ENCODE data around the gene NOX3.
A peak's percentile ranks its signal among the peaks of the same experiment; 100 is the strongest.
"Not testable (repeated sequence)": the region's sequence is repeated elsewhere in the genome, so short reads cannot be mapped to it uniquely, and the experiment has no call there.

NOX3 gene, protein sequence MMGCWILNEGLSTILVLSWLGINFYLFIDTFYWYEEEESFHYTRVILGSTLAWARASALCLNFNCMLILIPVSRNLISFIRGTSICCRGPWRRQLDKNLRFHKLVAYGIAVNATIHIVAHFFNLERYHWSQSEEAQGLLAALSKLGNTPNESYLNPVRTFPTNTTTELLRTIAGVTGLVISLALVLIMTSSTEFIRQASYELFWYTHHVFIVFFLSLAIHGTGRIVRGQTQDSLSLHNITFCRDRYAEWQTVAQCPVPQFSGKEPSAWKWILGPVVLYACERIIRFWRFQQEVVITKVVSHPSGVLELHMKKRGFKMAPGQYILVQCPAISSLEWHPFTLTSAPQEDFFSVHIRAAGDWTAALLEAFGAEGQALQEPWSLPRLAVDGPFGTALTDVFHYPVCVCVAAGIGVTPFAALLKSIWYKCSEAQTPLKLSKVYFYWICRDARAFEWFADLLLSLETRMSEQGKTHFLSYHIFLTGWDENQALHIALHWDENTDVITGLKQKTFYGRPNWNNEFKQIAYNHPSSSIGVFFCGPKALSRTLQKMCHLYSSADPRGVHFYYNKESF

DNA sequence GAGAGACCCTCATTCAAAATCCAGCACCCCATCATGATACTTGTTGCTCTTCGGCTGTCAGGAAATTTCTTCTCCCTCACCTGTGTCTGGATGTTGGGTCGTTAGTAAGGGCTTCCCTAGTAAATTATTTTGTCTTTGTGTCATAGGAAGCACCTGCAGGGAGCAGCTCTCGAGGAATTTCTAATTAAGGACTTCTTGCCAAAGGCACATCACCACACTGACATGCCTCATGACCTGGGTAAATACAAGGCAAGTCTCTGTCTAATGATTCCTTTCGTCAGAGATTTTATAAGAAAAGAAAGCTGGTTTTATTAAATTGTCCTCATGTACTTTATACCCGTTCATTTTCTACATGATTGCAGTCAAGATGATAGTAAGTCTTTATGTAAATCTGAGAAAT, at the start of gene NOX3:
TSS of gene NOX3 (minus strand) at position 74 of the 400 bp plus-strand sequence. CDS start at position 35, 39 bp downstream.
- DNase-seq: no peak

DNA sequence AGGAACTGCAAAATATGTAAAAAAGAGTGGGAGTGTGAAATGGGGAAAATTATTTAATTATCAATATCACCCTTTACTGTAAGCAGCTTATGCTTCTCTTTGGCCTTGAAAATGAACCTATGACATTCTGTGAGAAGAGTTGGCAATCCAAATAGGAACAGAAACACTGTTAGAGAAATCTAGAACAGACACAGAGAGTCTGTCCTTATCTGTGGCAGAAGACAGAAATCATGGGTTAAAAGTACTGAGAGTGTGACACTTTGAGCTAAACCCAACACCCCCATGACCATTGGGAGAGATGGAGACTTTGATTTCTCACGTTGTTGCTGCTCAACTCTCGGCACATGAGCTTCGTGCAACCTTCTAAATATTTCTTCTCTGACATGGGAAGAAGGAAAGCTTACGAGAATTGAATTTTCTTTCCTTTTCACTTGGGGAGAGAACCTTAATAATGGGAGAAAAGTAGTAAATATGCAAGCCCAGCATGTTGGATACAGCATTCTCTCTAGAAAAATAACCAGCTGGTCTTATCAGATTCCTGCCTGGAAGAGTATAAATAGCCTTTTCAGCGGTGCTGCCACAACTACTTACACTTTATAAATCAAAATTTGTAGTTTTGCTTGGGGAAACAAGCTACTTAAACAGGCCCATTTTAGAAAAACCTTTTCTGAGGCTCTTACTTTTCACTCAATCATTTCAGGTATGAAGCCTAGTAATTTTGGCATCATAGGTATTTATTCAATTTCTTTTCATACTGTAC, 49.4 kb upstream of the NOX3 start:
- no peak for DNase-seq

DNA sequence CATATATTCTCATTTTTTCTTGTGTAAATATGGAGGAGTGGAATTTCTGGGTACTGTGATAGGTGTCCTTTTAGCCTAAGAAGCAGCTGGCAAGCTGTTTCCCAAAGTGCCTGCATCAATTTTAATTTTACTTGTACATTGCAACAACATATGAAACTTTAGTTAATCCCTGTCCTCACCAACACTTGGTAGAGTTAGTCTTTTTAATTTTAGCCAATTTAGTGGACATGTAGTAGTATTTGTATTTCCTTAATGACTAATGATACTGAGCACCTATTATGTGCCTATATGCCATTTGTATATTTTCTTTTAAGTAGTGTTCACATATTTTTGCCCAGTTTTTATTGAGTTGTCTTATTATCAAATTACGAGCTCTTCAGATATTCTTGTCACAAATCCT, 46.8 kb upstream of the NOX3 start:
- no peak for DNase-seq

DNA sequence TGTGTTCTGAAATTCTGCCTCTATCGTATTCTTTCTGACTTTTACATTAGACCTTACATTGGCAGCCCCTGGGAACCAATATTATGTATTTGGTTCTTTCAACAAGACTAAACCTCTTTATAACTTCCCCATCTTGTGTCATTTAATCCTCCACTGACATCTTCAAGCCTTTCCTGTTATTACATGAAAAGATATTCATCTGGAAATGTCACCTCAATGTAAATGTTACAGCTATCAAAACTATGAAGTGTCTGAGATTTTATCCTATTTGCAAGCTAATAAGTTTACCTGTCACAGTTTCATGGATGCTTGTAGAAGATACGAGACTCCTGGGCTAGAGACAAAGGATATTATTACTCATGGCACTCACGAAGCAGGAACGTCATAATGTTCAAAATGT, 43.9 kb upstream of the NOX3 start:
- no peak for DNase-seq

DNA sequence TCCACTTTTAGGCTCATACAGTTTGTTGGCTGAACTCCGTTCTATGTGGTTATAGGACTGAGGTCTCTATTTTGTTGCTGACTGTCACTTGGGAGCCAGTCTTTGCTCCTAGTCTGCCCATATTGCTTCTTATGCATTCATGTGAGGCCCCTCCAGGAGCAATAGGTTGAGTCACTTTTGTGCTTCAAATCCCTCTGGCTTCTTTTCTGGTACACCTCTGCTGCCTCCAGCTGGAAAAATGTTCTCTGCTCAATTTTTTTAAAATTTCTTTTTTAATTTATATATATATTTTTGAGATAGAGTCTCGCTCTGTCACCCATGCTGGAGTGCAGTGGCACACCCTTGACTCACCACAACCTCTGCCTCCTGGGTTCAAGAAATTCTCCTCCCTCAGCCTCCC, 42.7 kb upstream of the NOX3 start:
- DNase-seq: no peak

DNA sequence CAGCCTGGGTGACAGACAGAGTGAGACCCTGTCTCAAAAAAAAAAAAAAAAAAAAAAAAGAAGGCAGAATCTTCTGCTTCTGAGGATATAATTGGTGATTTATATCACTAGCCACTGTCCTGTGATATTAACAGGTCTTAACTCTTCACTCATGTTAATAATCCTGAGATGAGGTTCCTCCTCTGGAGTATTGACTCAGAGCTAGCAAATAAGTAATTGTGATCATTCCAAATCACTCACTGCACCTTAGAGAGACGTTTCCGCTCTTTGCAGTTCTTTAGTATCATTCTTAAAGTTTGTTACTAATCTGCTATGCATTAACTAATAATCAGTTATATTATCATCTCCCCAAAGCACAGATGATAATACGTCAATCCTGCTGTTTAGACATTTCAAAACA, 41.6 kb upstream of the NOX3 start:
- DNase-seq: peak; percentile 7

DNA sequence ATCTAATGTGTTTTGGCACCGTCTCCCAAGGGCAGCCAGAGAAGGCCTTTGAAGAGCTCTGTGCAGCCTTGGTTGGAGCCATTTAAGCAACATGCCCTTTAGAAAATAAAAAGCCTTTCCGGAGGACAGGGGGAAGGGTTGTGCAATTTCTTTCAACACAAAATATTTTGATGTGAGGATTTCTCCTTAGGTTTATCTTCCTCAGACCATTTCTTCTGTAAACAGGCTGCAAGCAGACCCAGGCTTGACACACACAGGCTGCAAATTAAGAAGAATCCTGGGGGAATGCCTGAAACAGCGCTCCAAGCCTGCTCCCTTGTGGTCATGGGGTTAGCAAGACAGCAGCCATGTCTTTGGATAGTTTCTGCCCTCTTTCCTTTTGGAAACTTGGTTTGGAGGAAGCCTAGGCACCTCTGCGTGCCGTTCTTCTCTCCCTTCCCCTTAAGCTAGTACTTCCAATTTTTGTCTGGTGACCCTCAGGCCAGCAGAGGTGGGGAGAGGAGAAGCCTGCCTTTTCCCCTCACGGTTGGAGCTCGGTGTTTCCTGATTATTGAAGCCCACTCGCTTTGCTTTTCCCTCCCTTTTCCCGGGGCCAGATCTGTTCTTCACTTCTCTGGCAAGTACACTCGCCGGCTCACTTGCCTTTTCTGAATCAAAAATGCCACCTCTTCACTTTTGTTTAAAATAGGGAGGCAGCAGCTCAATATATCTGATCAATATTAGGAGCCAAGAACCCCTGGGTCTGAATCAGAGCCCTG, 39.6 kb upstream of the NOX3 start:
- DNase-seq: no peak

DNA sequence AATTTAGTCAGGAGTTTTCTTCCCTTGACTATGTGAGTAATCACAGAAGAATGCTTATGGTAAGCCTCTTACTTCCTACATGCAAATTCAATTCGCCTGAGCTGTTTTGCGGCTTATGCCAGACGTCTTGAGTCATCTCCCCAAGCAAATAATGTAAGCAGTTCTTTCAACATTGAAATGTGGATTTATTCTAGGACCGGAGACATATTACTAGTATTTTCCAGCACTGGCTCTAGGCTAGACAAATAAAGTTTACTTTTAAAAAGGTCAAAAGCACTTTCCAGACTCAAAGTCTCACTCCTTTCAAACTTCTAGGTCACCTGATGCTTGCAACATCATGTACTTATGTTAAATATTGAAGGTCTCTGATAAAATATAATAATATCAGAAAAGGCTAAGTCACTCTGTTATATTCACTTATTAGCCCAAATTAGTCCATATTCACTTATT, 38.1 kb upstream of the NOX3 start:
- DNase-seq: peak; percentile 58

DNA sequence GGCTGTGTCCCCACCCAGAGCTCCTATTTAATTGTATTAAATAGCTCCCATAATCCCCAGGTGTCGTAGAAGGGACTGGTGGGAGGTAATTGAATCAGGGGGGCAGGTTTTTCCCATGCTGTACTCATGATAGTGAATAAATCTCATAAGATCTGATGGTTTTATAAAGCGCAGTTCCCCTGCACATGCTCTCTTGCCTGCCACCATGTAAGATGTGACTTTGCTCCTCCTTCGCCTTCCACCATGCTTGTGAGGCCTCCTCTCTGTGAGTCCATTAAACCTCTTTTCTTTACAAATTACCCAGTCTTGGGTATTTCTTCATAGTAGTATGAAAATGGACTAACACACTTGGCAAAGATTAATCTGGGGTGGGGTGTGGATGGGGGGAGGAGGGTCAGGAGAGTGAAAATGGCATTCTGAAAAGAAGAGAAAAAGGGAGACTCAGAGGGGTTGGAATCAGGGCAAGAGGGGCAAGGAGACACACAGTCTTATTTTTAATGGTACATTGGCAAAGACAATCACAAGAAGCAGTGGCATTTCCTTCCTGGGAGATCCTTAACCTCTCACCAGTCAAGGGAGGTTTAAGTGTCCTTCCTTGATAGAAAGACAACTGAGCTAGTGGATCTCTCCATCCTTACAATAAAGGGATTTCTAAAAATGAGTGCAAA, 37.5 kb upstream of the NOX3 start:
- DNase-seq: no peak

DNA sequence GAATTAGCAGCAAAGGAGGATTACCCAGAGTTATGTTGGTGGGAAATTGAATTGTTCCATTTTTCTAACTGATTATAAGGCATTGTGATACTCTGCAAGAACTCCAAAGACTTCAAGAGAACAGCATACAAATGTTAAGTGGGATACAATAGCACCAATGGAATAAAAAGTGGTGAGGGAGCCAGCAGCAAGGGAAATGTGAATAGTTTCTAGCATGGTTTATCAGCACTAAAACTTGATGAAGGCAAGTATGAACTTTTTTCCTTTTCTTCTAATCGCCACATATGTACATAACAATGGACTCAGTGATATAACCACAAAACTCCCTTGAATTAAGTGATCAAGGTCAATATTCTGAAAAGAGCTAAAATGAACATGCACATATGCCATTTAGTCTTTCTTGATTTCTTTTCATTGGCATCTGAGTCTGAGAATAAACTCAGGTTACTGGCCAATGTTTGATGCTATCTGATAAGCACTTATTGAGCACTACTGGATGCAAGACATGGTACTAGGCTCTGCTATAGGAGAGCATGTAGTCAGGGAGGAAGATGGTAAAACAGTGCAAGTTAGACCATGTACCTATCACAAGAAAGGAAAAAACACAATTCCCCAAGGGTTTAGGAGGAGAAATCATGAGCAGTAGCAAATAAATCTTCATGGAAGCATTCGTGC, 36.6 kb upstream of the NOX3 start:
- no peak for DNase-seq

DNA sequence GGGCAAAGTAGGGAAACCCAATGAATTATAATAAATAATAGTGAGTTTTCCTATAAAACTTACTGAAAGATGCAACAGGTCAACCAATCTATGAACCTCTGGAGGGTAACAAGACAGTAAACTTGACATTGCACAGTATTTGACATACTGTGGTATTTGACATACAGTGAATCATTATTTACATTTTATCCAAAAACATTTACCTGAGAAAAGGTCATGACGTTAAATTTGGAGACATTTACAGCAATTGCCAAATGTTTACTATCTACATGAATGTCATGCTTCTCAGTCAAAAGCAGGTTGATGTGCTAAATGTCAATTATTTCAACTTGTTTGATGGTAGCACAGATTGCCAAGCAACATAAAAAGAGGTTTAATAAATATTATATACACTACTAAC, 35.8 kb upstream of the NOX3 start:
- DNase-seq: no peak

DNA sequence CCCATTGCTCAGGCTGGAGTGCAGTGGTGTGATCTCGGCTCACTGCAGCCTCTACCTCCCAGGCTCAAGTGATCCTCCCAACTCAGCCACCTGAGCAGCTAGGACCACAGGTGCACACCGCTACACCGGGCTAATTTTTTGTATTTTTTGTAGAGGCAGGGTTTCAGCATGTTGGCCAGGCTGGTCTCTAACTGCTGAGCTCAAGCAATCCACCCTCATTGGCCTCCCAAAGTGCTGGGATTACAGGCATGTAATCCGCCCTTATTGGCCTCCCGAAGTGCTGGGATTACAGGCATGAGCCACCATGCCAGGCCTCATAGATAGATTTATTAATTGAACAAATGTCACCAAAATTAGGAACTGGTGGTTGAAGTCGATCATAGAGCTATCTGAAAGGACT, 32.6 kb upstream of the NOX3 start:
- DNase-seq: not testable (repeated sequence)

DNA sequence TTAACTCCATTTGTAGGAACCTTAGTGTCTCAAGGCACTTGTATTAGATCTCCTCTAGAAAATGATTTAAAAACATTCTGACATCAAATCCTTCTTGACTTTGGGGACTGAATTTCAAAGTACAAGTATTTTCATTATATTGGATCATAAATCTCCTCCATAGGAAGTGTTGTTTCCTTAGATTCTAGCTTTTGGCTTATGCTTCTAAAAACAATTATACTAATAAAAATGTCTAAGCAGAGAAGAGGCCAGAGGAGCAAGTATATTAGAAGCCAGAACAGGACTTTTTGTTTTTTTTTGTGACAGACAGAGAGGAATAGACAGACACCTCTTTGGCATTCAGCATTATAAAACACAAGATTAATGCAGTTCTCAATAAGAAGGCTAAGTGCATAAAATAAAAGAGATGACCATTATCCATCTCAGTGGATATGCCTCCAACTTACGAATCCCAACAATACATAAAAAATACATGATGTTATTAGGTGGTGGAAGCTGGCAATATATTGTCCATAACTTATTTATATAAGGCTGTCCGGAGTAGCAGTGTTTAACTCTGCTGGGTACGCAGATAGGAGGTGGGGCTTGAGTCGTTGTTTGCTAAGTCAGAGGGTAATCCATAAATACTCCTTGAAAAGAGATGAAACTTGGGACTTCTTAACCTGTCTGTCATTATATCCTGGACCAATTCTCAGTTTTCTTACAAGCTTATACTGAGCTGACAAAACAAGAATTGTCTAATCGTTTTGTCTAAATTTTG, 31.9 kb upstream of the NOX3 start:
- DNase-seq: no peak

DNA sequence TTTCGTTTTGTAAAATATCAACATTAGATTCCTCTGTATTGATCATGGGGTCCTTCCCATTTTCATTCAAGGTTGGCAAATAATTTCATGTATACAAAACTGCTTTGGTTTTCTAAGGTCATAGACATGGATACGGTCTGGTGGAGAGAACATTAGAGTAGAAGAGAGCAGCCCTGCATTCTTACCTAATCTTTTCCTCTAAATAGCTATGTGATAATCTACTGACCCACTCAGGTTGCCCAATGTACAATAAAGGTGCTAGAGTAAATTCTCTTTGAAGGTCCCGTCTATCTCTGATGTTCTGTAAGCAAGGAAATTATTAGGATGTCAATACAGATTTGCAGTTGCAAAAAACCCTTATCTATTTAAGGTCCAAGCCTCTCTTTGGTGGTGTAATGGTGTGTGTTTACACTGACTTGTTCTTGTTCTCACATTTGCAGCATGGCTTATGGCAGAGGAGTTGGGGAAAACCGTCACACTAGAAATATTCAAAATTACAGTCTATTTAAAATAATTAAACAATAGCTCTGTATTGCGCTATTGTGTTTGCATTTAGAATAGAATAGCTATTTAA, 31.2 kb upstream of the NOX3 start:
- no peak for DNase-seq

DNA sequence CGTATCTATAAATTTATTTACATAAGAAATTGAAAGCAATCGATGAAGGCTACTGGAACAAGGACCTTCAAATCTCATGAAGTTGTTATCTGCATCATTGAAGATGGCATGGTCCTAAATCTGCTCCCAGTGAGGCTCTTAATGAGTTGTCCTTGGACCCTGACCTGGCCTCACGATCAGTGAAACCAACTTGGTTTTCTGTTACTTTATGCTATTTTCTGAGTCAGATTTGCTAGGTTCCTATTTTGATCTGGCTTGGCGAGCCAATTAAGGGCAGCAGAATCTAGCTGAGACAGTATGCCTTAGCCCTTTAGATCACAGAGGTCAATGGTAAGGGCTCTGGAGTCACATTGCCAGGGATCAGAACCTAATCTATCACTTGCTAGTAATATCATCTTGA, 30.1 kb upstream of the NOX3 start:
- DNase-seq: no peak

DNA sequence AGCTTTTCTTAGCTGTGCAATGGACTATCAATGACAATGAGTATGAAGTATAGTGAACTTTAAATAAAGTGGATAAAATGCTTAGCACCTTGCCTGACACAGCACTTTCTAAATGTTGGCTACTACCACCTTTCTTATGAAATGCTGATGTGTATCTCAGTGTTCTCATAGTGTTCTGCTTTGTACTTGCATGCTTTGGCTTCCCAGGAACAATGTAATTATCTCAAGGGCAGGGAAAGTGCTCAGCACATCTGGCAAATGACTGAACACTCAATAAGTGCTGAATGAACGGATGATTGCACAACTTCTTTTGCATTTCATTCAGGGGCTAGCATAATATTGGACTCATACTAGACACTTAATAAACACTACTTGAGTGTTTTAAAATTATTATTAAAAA, 28.2 kb upstream of the NOX3 start:
- DNase-seq: no peak

DNA sequence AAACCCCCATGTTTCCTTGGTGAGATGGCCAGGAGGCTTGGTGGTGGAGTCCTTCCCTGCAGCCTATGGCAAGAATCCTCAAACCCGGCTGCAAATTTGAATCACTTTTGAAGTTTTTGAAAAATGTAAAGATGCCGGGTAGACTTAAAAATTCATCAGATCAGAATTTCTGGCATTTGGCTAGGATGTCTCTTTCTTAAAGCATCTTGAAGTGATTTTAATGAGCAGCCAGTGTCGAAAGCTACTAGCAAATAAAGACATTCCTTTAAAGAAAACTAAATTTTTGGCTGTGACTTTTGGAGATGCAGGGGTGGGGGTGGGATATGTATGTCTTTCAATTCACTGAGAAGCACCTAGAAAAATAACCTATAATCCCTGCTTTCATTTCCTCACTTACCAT, 25.6 kb upstream of the NOX3 start:
- DNase-seq: no peak

DNA sequence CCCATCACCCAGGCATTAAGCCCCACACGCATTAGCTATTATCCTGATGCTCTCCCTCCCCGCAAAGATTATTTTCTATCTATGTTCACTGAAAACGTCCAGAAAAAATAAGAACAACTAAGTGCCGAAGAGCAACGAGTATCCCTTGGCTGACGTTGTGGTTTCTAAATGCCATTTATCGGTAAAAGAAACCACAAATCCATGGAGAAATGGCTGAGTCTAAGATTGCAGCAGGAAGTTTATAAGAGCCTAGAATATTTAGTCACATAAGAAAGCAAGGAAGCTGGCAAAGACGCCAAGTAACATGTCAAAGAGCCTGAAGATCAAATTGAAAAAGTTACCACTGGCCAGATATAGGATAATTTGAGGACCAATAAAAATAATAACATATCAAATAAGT, 18.1 kb upstream of the NOX3 start:
- DNase-seq: no peak

DNA sequence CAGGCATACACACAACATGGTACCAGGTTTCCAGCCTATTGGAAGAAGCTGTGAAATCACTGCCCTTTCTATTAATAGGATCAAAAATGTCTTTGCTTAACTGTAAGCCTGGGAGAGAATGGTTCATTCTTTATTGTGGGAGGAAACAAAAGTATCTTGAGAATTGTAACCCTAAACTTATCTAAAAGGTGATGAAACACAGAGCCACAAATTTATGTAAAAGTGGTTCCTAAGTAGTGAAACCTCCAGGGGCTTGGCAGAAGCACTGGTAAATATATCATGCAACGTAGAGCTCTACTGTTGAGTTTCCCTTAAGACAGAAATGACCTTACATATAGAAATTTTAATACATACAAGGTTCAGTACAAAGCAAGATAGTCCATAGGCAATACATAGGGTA, 17.2 kb upstream of the NOX3 start:
- DNase-seq: no peak

DNA sequence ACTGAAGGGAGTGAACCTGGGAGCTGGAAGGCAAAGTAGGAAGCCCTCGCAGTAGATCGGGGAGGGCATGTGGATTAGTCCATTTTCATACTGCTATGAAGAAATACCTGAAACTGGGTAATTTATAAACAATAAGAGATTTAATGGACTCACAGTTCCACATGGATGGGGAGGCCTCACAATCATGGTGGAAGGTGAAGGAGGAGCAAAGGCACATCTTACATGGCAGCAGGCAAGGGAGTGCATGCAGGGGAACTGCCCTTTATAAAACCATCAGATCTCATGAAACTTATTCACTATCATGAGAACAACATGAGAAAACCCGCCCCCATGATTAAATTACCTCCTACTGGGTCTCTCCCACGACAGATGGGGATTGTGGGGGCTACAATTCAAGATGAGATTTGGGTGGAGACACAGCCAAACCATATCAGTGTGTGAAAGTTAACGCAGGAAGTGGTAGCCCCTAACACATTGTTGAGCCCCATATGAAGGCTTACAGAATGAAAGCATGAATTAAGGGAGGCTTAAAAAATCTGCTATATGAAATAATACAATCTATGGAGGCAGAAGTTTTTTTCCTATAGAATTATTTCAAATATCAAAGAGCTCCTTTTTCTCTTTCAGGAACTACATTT, 15.5 kb upstream of the NOX3 start:
- DNase-seq: not testable (repeated sequence)
